Measurements from ENCODE around the gene FAM204A. TPM values are rescaled to one million over a fixed set of nuclear protein-coding genes. Genes with fewer than 3 reads are reported as not detected.

FAM204A gene
- total RNA-seq, 1 donor from 2014 or later, result 48.5 TPM

GRCh38 chr10:118258285-118258684 is 83.8 kb downstream of the FAM204A start:
- ATAC-seq (no peak), DNase-seq (ENCODE audit: missing footprints) (no peak)
- intact Hi-C loops (cut with DNase I), result no loop called here

DNA sequence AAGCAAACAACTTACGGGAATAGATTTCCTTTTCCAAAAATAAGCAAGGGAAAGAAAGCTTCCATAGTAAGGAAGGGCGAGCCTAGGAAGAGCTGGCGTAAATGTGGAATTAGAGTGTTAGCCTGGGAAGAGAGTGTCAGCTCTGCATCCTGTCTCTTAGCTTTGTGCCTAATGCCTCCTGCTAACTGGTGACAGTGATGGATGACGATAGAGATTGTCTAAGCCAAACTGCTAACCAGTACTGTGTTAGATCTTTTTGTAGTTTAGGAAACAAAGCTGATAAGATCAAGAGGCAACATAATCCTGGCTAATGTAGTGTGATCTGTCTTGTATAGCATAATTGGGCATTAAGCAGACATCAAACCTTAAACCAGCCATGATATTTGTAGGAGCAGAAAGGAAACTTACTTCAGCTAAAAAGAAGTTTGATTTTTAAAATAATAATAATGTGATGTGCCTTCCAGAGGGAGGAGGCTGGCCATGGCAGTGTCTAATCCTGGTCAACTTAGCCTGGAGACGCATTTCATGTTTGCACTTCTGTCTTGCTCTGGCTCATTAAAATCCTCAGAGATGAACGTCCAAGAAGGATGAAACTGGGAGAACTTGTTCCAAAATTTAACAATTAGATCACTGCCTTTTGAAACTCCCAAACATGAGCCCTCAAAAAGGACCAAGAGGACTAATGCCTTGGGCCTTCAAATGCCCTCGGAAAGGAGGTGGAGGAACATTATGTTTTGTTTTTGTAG is 85.1 kb downstream of the FAM204A start:
- ATAC-seq (no peak), DNase-seq (ENCODE audit: missing footprints) (no peak)
- intact Hi-C loops (cut with DNase I), result no loop called here

GRCh38 chr10:118256209-118256608 is 85.9 kb downstream of the FAM204A start:
- no peak for ATAC-seq
- intact Hi-C loops (cut with DNase I), result no loop called here
- no peak for DNase-seq (ENCODE audit: missing footprints)

DNA sequence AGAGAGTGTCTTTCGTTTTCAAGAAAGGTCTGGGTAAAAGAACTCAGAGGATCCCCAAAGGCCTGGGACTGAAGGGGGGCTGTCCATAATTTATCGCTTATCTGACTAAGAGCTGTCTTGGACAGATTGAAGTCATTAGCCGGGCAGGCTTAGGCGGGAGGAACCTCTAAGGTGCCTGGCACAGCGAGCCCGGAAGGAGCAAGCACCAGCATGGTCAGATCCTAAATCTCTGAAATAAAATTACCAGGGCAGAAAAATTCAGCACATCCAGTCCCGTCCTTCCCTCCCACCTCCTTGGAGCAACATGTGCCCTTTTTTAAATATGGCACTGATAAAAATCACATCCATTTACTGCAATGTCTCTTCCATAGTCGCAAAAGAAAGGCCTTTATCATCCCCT is 86.8 kb downstream of the FAM204A start:
- ATAC-seq, result no peak
- intact Hi-C loops (cut with DNase I), result no loop called here
- no peak for DNase-seq (ENCODE audit: missing footprints)

DNA sequence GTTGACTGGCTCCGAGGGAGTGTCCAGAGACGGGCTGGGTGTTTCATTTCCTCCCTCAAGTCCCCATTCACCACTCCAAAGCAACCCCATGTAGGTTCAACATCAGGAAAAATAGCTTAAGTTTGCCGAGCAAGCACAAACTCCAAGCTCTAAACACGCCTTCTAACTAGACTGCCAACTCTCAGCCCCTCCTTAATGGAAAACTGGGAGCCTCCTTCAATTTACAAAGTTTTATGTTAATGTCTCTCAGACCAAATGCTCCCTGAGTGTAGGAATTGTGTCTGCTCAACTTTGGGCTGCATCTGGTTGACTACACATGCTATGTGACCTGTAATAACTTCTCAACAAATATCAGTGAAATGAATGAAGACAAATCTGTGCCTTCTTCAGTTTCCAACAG is 87.5 kb downstream of the FAM204A start:
- DNase-seq (ENCODE audit: missing footprints), result no peak
- intact Hi-C loops (cut with DNase I), result no loop called here
- no peak for ATAC-seq

GRCh38 chr10:118253397-118253796 is 88.7 kb downstream of the FAM204A start:
- DNase-seq (ENCODE audit: missing footprints), result no peak
- intact Hi-C loops (cut with DNase I), result no loop called here
- ATAC-seq, result no peak

- DNase-seq (ENCODE audit: missing footprints), result no peak
These were observed 90.3 kb downstream of the FAM204A start for GRCh38 chr10:118251791-118252190.

DNA sequence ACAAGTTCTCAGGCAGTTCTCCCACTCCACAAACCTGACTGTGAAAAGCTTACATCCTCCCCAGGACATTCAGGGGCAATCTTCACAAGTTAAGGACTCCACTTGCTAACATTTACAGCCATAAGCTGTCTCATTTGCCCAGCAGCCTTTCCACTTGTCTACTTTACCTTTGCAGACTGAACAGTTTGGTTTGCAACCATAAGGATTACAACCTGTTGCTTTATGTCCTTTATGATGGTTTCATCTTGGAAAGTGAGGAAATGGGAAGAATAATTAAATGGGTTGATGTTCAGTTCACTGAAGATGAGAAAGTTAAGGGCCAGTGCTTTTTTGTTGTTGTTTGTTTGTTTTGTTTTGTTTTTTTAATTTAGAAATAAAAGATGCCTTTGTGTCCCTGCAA is 92.4 kb downstream of the FAM204A start:
- DNase-seq (ENCODE audit: missing footprints) (no peak), ATAC-seq (no peak)
- intact Hi-C loops (cut with DNase I), result loop anchor here (10.0 kb wide), 1 partner anchor 1035 kb away; no protein-coding TSS in a partner anchor

More at GRCh38 chr10:118251791-118252190, 90.3 kb downstream of the FAM204A start:
- intact Hi-C loops (cut with DNase I), result no loop called here
- no peak for ATAC-seq
